Ovary (tissue), 3 donors: Measurements from ENCODE around the gene RERG.

ENCODE experiments used
- EP300 ChIP-seq: sonication (generic); formaldehyde crosslinking; IDR thresholded peaks from one replicate; pipeline ENCODE4 v1.6.1; 2017; ENCODE audit warnings: antibody characterized with exemption
- POLR2A ChIP-seq: fragments of 450-650 bp; IDR thresholded peaks from one replicate; pipeline ENCODE4 v1.6.1; 2017; ENCODE audit warnings: antibody characterized with exemption, mild to moderate bottlenecking, moderate library complexity
- TF ChIP-seq, protein P1 (sequence below), 3 donors: fragments of 450-650 bp in 2 of 3; fragments of 200-600 bp in 1 of 3; IDR thresholded peaks; one replicate each; pipeline versions ENCODE4 v1.5.1 to v1.8.0; 2016 to 2022; ENCODE audit warnings: antibody characterized with exemption in 3 of 3, mild to moderate bottlenecking in 1 of 3
- donor health status: DM: no; HTN: no; CAD: no.

DNA sequence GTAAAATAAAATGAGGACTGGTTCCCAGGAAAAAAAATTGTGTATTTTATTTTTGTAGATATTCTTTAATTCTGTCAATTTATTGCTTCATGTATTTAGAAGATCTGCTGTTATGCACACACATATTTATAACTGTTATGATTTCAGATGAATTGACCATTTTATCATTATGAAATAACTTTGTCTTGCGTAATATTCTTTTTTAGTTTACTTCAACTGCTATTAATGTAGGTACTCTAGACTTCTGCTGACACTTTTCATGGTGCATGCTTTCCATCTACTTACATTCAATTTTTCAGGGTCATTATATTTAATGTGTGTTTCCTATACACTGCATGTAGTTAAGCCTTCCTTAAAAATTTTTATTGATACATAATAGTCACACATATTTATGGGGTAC, 162.1 kb downstream of the RERG start:
- no peak for TF ChIP-seq POLR2A
- TF ChIP-seq, protein P1, sequence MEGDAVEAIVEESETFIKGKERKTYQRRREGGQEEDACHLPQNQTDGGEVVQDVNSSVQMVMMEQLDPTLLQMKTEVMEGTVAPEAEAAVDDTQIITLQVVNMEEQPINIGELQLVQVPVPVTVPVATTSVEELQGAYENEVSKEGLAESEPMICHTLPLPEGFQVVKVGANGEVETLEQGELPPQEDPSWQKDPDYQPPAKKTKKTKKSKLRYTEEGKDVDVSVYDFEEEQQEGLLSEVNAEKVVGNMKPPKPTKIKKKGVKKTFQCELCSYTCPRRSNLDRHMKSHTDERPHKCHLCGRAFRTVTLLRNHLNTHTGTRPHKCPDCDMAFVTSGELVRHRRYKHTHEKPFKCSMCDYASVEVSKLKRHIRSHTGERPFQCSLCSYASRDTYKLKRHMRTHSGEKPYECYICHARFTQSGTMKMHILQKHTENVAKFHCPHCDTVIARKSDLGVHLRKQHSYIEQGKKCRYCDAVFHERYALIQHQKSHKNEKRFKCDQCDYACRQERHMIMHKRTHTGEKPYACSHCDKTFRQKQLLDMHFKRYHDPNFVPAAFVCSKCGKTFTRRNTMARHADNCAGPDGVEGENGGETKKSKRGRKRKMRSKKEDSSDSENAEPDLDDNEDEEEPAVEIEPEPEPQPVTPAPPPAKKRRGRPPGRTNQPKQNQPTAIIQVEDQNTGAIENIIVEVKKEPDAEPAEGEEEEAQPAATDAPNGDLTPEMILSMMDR (IDR thresholded peaks at IDR 0.05), result no peak
- TF ChIP-seq EP300, result no peak
